ENCODE measurements around the gene EIF3I. TPM values are rescaled to one million over a fixed set of nuclear protein-coding genes. Genes with fewer than 3 reads are reported as not detected.

EIF3I gene
- total RNA-seq, 4 donors from 2014 or later = 123 to 224 (median 171) TPM

DNA sequence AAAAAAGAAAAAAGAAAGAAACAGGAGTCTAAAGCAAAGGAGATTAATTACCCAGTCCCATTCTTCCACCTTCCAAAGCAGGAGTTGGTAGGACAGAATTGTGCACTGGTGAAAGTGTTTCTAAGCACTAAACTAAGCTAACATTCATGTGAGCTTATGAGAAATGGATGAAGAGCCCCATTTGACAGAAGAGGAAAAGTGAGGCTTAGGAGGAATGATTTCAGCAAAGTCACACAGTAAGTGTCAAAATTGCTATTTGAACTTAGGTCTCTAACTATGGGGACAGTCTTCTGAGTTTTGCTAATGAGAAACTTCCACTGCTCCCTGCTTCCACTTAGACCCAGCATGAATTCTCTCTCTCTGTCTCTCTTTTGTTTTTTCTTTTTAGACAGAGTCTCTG, 47.5 kb downstream of the EIF3I start:
- Histone ChIP-seq H3K36me3 (no peaks in the 10 kb centered on the region), H3K4me1 (no peaks in the 10 kb centered on the region), H3K9me3 (no peaks in the 10 kb centered on the region), H3K27me3 (peaks cover 31% of the 10 kb centered on the region), H3K27ac (no peak overlapping the region), H3K4me3 (no peak overlapping the region)
- no peak for TF ChIP-seq POLR2AphosphoS5 (IDR thresholded peaks at IDR 0.05)
- TF ChIP-seq POLR2A (IDR thresholded peaks at IDR 0.05) = no peak
- TF ChIP-seq EP300 (IDR thresholded peaks at IDR 0.05) = no peak
- TF ChIP-seq, protein P1, sequence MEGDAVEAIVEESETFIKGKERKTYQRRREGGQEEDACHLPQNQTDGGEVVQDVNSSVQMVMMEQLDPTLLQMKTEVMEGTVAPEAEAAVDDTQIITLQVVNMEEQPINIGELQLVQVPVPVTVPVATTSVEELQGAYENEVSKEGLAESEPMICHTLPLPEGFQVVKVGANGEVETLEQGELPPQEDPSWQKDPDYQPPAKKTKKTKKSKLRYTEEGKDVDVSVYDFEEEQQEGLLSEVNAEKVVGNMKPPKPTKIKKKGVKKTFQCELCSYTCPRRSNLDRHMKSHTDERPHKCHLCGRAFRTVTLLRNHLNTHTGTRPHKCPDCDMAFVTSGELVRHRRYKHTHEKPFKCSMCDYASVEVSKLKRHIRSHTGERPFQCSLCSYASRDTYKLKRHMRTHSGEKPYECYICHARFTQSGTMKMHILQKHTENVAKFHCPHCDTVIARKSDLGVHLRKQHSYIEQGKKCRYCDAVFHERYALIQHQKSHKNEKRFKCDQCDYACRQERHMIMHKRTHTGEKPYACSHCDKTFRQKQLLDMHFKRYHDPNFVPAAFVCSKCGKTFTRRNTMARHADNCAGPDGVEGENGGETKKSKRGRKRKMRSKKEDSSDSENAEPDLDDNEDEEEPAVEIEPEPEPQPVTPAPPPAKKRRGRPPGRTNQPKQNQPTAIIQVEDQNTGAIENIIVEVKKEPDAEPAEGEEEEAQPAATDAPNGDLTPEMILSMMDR (IDR thresholded peaks at IDR 0.05) = no peak
- no peak for ATAC-seq

DNA sequence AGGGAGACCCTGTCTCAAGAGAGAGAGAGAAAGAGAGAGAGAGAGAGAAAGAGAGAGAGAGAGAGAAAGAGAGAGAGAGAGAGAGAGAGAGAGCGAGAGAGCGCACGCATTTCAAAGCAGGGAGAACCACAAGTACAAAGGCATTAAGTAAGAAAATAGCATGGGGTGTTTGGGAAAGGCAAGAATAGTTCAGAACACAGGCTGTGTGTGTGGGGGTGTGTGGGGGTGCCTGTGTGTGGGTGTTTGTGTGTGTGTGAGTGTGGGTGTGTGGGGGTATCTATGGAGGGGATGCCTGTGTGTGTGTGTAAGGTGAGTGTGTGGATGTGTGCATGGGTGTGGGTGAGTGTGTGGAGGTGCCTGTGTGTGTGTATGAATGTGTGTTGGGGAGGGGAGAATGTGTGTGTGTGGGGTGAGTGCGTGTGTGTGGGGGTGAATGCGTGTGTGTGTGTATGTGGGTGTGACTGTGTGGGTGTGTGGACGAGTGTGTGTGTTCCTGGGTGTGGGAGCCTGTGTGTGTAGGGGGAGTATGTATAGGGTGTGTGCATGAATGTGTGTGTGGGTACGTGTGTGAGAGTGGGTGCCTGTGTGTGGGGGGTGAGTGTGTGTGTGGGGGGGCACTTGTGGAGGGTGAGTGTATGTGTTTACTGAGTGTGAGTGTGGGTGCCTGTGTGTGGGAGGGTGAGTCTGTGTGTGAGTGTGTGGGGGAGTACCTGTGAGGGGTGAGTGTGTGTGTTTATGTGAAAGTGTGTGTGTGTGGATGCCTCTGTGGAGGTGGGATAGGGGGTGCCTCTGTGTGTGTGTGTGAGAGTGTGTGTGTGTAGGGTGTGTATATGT, 50.6 kb downstream of the EIF3I start:
- H3K27me3 ChIP-seq = peaks cover 53% of the 10 kb centered on the region
- WGBS, 2 donors (ENCODE audit: low coverage in 1 of 2) = 42 to 63% methylated on average over 7 of the region's 7 CpGs
- H3K4me3 ChIP-seq = no peak overlapping the region
- ATAC-seq = no peak
- peaks cover 0 to 7% (median 0%) of the 10 kb centered on the region in 3 donors for H3K4me1 ChIP-seq
- H3K27ac ChIP-seq = no peak overlapping the region
- no peak for TF ChIP-seq POLR2A (IDR thresholded peaks at IDR 0.05)
- no peak for TF ChIP-seq POLR2AphosphoS5 (IDR thresholded peaks at IDR 0.05)
- TF ChIP-seq EP300 (IDR thresholded peaks at IDR 0.05) = no peak
- TF ChIP-seq, protein P1 (IDR thresholded peaks at IDR 0.05) = no peak
- H3K36me3 ChIP-seq = no peaks in the 10 kb centered on the region
- no peaks in the 10 kb centered on the region for H3K9me3 ChIP-seq

- 36 to 39% methylated on average over 7 to 8 of the region's 10 CpGs for whole genome bisulfite sequencing, 2 donors (ENCODE audit: low coverage in 1 of 2)
- ATAC-seq = no peak
These were observed 51.4 kb downstream of the EIF3I start for GRCh38 chr1:32273391-32274208.

DNA sequence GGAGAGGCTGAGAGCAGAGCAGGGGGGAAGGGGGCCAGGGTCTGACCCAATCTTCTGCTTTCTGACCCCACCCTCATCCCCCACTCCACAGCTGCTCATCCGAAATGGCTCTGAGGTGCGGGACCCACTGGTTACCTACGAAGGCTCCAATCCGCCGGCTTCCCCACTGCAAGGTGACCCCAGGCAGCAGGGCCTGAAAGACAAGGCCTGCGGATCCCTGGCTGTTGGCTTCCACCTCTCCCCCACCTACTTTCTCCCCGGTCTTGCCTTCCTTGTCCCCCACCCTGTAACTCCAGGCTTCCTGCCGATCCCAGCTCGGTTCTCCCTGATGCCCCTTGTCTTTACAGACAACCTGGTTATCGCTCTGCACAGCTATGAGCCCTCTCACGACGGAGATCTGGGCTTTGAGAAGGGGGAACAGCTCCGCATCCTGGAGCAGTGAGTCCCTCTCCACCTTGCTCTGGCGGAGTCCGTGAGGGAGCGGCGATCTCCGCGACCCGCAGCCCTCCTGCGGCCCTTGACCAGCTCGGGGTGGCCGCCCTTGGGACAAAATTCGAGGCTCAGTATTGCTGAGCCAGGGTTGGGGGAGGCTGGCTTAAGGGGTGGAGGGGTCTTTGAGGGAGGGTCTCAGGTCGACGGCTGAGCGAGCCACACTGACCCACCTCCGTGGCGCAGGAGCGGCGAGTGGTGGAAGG, 52.6 kb downstream of the EIF3I start:
- WGBS, 2 donors (ENCODE audit: low coverage in 1 of 2) = 79 to 100% methylated on average over 4 to 9 of the region's 31 CpGs
- Histone ChIP-seq H3K27me3 (peaks cover 53% of the 10 kb centered on the region), H3K36me3 (no peaks in the 10 kb centered on the region), H3K27ac (no peak overlapping the region), H3K4me3 (no peak overlapping the region), H3K9me3 (no peaks in the 10 kb centered on the region), H3K4me1 (peaks cover 0 to 7% (median 0%) of the 10 kb centered on the region in 3 donors)
- ATAC-seq = no peak
- TF ChIP-seq POLR2AphosphoS5 (IDR thresholded peaks at IDR 0.05) (no peak), EP300 (IDR thresholded peaks at IDR 0.05) (no peak), POLR2A (IDR thresholded peaks at IDR 0.05) (no peak)
- TF ChIP-seq, protein P1 (IDR thresholded peaks at IDR 0.05) = no peak

More at GRCh38 chr1:32273391-32274208, 51.4 kb downstream of the EIF3I start:
- Histone ChIP-seq H3K4me1 (peaks cover 0 to 7% (median 0%) of the 10 kb centered on the region in 3 donors), H3K36me3 (no peaks in the 10 kb centered on the region), H3K9me3 (no peaks in the 10 kb centered on the region), H3K4me3 (no peak overlapping the region), H3K27me3 (peaks cover 53% of the 10 kb centered on the region), H3K27ac (no peak overlapping the region)
- TF ChIP-seq EP300 (IDR thresholded peaks at IDR 0.05) (no peak), POLR2A (IDR thresholded peaks at IDR 0.05) (no peak), POLR2AphosphoS5 (IDR thresholded peaks at IDR 0.05) (no peak)
- TF ChIP-seq, protein P1 (IDR thresholded peaks at IDR 0.05) = no peak
